ENCODE data around the gene SLC39A8. TPM values are rescaled to one million over a fixed set of nuclear protein-coding genes. Genes with fewer than 3 reads are reported as not detected.

SLC39A8 gene
- total RNA-seq, 3 donors from 2014 or later (not counting 1 experiment from before 2014, with no cell fraction given): 18.0 to 20.0 (median 18.2) TPM

DNA sequence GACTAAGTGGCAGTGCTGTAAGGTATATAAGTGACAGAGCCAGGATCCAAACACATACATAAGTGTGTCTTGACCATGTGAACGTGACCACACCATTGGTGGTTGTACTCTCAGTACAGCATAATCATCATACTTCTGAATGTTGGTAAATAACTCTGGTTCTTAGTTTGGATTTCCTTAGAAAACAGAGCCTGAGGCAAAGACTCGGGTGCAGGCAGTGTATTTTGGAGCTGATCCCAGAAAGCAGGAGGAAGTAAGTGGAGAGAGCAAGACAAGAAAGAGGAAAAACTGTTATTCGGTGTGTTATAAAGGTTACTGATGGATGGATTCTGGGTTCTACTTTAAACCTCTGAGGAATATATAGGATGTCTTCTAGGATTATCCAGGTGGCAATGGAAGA is 127.9 kb downstream of the SLC39A8 start:
- Histone ChIP-seq H3K36me3 (ENCODE audit: control insufficient read depth, insufficient read depth, low read length) (no peaks in the 10 kb centered on the region), H3K27me3 (ENCODE audit: control insufficient read depth, insufficient read depth, low read length) (no peaks in the 10 kb centered on the region)

GRCh38 chr4:102216666-102217065 is 128.6 kb downstream of the SLC39A8 start:
- Histone ChIP-seq H3K27ac (ENCODE audit: low read length) (no peak overlapping the region), H3K27me3 (ENCODE audit: control insufficient read depth, insufficient read depth, low read length) (no peaks in the 10 kb centered on the region), H3K36me3 (ENCODE audit: control insufficient read depth, insufficient read depth, low read length) (no peaks in the 10 kb centered on the region), H3K4me3 (ENCODE audit: low read length) (no peak overlapping the region), H3K4me1 (ENCODE audit: control insufficient read depth, insufficient read depth, low read length) (no peaks in the 10 kb centered on the region), H3K9me3 (ENCODE audit: control insufficient read depth, insufficient read depth, low read length) (no peaks in the 10 kb centered on the region)
- intact Hi-C loops (cut with micrococcal nuclease): no loop called here
- H3K4me1 Mint-ChIP-seq: no peaks in the 10 kb centered on the region
- no peak overlapping the region for H3K27ac Mint-ChIP-seq
- H3K36me3 Mint-ChIP-seq: no peaks in the 10 kb centered on the region
- no peak for DNase-seq
- 83% methylated on average over 3 of the region's 3 CpGs for WGBS (ENCODE audit: insufficient coverage)
- no peaks in the 10 kb centered on the region for H3K9me3 Mint-ChIP-seq
- TF ChIP-seq, protein P1, sequence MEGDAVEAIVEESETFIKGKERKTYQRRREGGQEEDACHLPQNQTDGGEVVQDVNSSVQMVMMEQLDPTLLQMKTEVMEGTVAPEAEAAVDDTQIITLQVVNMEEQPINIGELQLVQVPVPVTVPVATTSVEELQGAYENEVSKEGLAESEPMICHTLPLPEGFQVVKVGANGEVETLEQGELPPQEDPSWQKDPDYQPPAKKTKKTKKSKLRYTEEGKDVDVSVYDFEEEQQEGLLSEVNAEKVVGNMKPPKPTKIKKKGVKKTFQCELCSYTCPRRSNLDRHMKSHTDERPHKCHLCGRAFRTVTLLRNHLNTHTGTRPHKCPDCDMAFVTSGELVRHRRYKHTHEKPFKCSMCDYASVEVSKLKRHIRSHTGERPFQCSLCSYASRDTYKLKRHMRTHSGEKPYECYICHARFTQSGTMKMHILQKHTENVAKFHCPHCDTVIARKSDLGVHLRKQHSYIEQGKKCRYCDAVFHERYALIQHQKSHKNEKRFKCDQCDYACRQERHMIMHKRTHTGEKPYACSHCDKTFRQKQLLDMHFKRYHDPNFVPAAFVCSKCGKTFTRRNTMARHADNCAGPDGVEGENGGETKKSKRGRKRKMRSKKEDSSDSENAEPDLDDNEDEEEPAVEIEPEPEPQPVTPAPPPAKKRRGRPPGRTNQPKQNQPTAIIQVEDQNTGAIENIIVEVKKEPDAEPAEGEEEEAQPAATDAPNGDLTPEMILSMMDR (IDR thresholded peaks at IDR 0.05): no peak
- ATAC-seq: no peak
- peaks cover 0 to 14% of the 10 kb centered on the region in 2 donors for H3K27me3 Mint-ChIP-seq (ENCODE audit: low read depth in 2 of 2)
- H3K4me3 Mint-ChIP-seq: no peak overlapping the region

More for the DNA sequence above, 127.9 kb downstream of the SLC39A8 start:
- Mint-ChIP-seq H3K4me1 (no peaks in the 10 kb centered on the region), H3K36me3 (no peaks in the 10 kb centered on the region), H3K4me3 (no peak overlapping the region), H3K27ac (no peak overlapping the region), H3K9me3 (no peaks in the 10 kb centered on the region), H3K27me3 (ENCODE audit: low read depth in 2 of 2) (peaks cover 0 to 14% of the 10 kb centered on the region in 2 donors)
- H3K9me3 ChIP-seq (ENCODE audit: control insufficient read depth, insufficient read depth, low read length): no peaks in the 10 kb centered on the region
- DNase-seq (no peak), ATAC-seq (no peak)
- TF ChIP-seq, protein P1 (IDR thresholded peaks at IDR 0.05): no peak
- no peaks in the 10 kb centered on the region for H3K4me1 ChIP-seq (ENCODE audit: control insufficient read depth, insufficient read depth, low read length)
- WGBS (ENCODE audit: insufficient coverage): 43% methylated on average over 3 of the region's 3 CpGs
- no peak overlapping the region for H3K27ac ChIP-seq (ENCODE audit: low read length)
- intact Hi-C loops (cut with micrococcal nuclease): no loop called here
- no peak overlapping the region for H3K4me3 ChIP-seq (ENCODE audit: low read length)

GRCh38 chr4:102213031-102213430 is 132.3 kb downstream of the SLC39A8 start:
- Histone ChIP-seq H3K36me3 (ENCODE audit: control insufficient read depth, insufficient read depth, low read length) (no peaks in the 10 kb centered on the region), H3K27me3 (ENCODE audit: control insufficient read depth, insufficient read depth, low read length) (no peaks in the 10 kb centered on the region), H3K9me3 (ENCODE audit: control insufficient read depth, insufficient read depth, low read length) (no peaks in the 10 kb centered on the region), H3K4me3 (ENCODE audit: low read length) (no peak overlapping the region), H3K27ac (ENCODE audit: low read length) (no peak overlapping the region), H3K4me1 (ENCODE audit: control insufficient read depth, insufficient read depth, low read length) (no peaks in the 10 kb centered on the region)
- Mint-ChIP-seq H3K9me3 (no peaks in the 10 kb centered on the region), H3K36me3 (no peaks in the 10 kb centered on the region), H3K4me3 (no peak overlapping the region), H3K27ac (no peak overlapping the region), H3K27me3 (ENCODE audit: low read depth in 2 of 2) (peaks cover 0 to 14% of the 10 kb centered on the region in 2 donors), H3K4me1 (no peaks in the 10 kb centered on the region)
- no peak for ATAC-seq
- intact Hi-C loops (cut with micrococcal nuclease): no loop called here
- no peak for DNase-seq
- TF ChIP-seq, protein P1 (IDR thresholded peaks at IDR 0.05): no peak

Other genes with a start within 250 kb of the SLC39A8 start
- gene NFKB1, start 155.9 kb upstream of the SLC39A8 start, total RNA-seq: 100 to 1,000 TPM; 144 to 235 (median 163) TPM

Measured in natural killer cell (primary cell).